Heart right ventricle (tissue), 16 donors: ENCODE measurements around the gene EDNRA. TPM values are rescaled to one million over a fixed set of nuclear protein-coding genes. Genes with fewer than 3 reads are reported as not detected.
A peak's percentile ranks its signal among the peaks of the same experiment; 100 is the strongest.

ENCODE experiments used
- ATAC-seq, 8 donors: fragments of 200-7000 bp; cut with Tn5 transposase; one replicate each; pipeline ENCODE4 v1.9.1; 2020; ENCODE audit warnings: mild to moderate bottlenecking in 8 of 8, moderate library complexity in 8 of 8, moderate number of reproducible peaks in 1 of 8
- DNase-seq, 2 donors: peaks; one replicate each; pipeline ENCODE4 v3.0.0-alpha.2; 2020
- H3K27ac ChIP-seq, 10 donors: fragments of 200-600 bp; sonication (generic) in 2 of 10; one replicate each; pipeline versions ENCODE4 v1.5.0 to v1.8.0; 2020 to 2022; ENCODE audit warnings: mild to moderate bottlenecking in 3 of 10
- H3K27me3 ChIP-seq, 7 donors: fragments of 200-600 bp; one replicate each; pipeline ENCODE4 v1.8.0; 2021 to 2022; ENCODE audit warnings: mild to moderate bottlenecking in 2 of 7
- H3K36me3 ChIP-seq, 9 donors: fragments of 200-600 bp; sonication (generic) in 1 of 9; one replicate each; pipeline versions ENCODE4 v1.5.0 to v1.8.0; 2020 to 2022; ENCODE audit warnings: mild to moderate bottlenecking in 2 of 9
- H3K4me1 ChIP-seq, 9 donors: fragments of 200-600 bp; sonication (generic) in 1 of 9; one replicate each; pipeline versions ENCODE4 v1.5.0 to v1.8.0; 2020 to 2022; ENCODE audit warnings: mild to moderate bottlenecking in 4 of 9
- H3K4me3 ChIP-seq, 10 donors: fragments of 200-600 bp; sonication (generic) in 2 of 10; one replicate each; pipeline versions ENCODE4 v1.5.0 to v1.8.0; 2020 to 2022; ENCODE audit warnings: mild to moderate bottlenecking in 7 of 10, moderate library complexity in 2 of 10
- H3K9me3 ChIP-seq, 11 donors: fragments of 200-600 bp in 10 of 11; sonication (generic) in 2 of 11; one replicate each; pipeline versions ENCODE4 v1.5.0 to v1.8.0; 2013 to 2022; ENCODE audit warnings: mild to moderate bottlenecking in 2 of 11, control low read depth in 1 of 11, moderate library complexity in 1 of 11
- WGBS, 2 donors: extraction: QIAGEN DNeasy Blood & Tissue Kit; methylation state at CpG; one replicate each; pipeline ENCODE4 v1.1.7; 2013; ENCODE audit warnings: inconsistent platforms in 1 of 2; 5-methylcytosine and 5-hydroxymethylcytosine counted together
- intact Hi-C, 10 donors: fragments of 100-400 bp; cut with DNase I; formaldehyde crosslinking; loops; one replicate each; pipeline versions ENCODE4 v1.11.1 to v1.14.2; 2022
- polyA plus RNA-seq, 2 donors: library from polyadenylated mRNA; stranded (reverse); fragments of 200-250 nt; gene quantifications; one replicate each; pipeline ENCODE4 v1.2.3, GENCODE V29; 2013
- total RNA-seq, 10 donors: library from RNA; stranded (reverse); fragmentation: NEBNext Ultra II Directional in 3 of 10; extraction: Animal tissue kit (Norgen Biotek cat#: 25700) in 3 of 10; gene quantifications; one replicate each; pipeline versions ENCODE4 v1.2.1 to v1.2.4, GENCODE V29; 2021 to 2023
- TF ChIP-seq, protein P1 (sequence below), 9 donors: fragments of 200-600 bp; sonication (generic) in 2 of 9; IDR thresholded peaks; one replicate each; pipeline versions ENCODE4 v1.5.0 to v1.8.0; 2021 to 2022; ENCODE audit warnings: antibody characterized with exemption in 9 of 9, mild to moderate bottlenecking in 5 of 9, moderate library complexity in 1 of 9
- donor health status: Arrhythmogenic right ventricular cardiomyopathy.
- donor health status: ischemic (EF 13 %, LVEDD 7.1; RV severe dilation, severe dysfunction).
- donor health status: healthy with polysubstance abuse.
- donor health status: DM: no; HTN: yes; CAD: no.
- donor health status: DM: no; HTN: no; CAD: no.
- donor health status: ischemic (EF 25% LVEDD 6.9; RV normal size, moderate dysfunction).
- donor health status: ischemic (EF 25% LVEDD 5.7; RV mildly dilated, moderate dysfunction).
- donor health status: healthy.
- donor health status: DM: yes; HTN: yes; CAD: no.
- donor health status: Ischemic cardiomyopathy.
- donor health status: ischemic (EF 35%, LVEDD 5.7; RV mildly dilated, moderate dysfunction).
- donor health status: nonischemic (EF 11% LVEDD 7.7; RV severe dilation, severe dysfunction).
- donor health status: DM: yes; HTN: yes; CAD: no.
- donor health status: PGD.
- donor health status: ischemic (EF 29% LVEDD 5.4; RV normal size, mild dysfunction).
- donor health status: nonischemic (EF 23%, LVEDD 6.1; RV moderate dilation, normal function).

Gene EDNRA
- total and polyA plus RNA-seq, 12 donors = 4.4 to 27.4 (median 11.1) TPM

DNA sequence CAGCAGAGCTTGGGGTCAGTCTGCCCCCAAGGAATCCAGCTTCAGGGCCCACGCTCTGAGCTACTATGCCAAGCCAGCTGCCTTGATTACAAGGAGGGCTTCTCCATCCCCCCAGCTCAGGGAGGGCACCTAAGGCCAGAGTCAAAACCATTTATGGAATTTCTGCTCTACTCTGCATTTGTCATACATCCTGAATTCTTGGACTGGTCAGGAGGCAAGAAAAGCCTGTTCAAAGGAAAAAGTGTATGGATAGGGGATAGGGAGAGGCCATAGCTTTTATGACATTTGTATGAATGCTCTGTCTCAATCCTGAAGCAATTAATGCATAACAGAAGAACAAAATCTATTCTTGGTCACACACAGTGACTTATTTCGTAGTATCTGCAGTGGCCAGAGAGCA, 32.2 kb downstream of the EDNRA start:
- WGBS, 2 donors = 73 to 82% methylated on average over 2 of the region's 2 CpGs
- H3K27me3 ChIP-seq = no peaks in the 10 kb centered on the region
- intact Hi-C loops = loop anchor here in 1 of 10 donors (5.0 kb wide), 1 partner anchor 74 kb away; no protein-coding TSS in a partner anchor
- no peaks in the 10 kb centered on the region for H3K36me3 ChIP-seq
- H3K9me3 ChIP-seq = no peaks in the 10 kb centered on the region
- H3K4me1 ChIP-seq = peaks cover 0 to 66% (median 5%) of the 10 kb centered on the region in 9 donors
- TF ChIP-seq, protein P1, sequence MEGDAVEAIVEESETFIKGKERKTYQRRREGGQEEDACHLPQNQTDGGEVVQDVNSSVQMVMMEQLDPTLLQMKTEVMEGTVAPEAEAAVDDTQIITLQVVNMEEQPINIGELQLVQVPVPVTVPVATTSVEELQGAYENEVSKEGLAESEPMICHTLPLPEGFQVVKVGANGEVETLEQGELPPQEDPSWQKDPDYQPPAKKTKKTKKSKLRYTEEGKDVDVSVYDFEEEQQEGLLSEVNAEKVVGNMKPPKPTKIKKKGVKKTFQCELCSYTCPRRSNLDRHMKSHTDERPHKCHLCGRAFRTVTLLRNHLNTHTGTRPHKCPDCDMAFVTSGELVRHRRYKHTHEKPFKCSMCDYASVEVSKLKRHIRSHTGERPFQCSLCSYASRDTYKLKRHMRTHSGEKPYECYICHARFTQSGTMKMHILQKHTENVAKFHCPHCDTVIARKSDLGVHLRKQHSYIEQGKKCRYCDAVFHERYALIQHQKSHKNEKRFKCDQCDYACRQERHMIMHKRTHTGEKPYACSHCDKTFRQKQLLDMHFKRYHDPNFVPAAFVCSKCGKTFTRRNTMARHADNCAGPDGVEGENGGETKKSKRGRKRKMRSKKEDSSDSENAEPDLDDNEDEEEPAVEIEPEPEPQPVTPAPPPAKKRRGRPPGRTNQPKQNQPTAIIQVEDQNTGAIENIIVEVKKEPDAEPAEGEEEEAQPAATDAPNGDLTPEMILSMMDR (IDR thresholded peaks at IDR 0.05) = no peak
- DNase-seq (no peak), ATAC-seq (no peak)
- H3K4me3 ChIP-seq = no peak overlapping the region
- no peak overlapping the region for H3K27ac ChIP-seq

DNA sequence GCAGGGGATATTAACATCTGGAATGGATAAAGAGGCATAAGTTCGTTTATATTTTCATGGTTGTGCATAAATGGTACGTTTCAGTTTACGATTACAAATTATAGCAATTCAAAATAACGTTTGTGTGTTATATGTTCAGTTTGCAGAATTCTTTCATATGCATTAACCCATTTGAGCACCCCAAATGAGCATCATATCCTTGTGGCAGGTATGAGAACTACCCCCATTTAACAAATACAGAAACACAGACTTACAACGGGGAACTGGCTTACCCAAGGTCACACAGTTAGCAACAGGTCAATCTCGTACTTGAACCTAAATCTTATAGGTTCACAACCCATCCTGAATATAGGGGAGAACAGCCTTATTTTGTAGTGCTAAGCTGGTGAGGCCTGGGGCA, 33.1 kb downstream of the EDNRA start:
- H3K36me3 ChIP-seq = no peaks in the 10 kb centered on the region
- intact Hi-C loops = loop anchor here in 1 of 10 donors (5.0 kb wide), 1 partner anchor 73 kb away; no protein-coding TSS in a partner anchor
- H3K9me3 ChIP-seq = no peaks in the 10 kb centered on the region
- TF ChIP-seq, protein P1 (IDR thresholded peaks at IDR 0.05) = no peak
- no peak for ATAC-seq
- 82 to 86% methylated on average over 6 of the region's 6 CpGs for WGBS, 2 donors
- no peak for DNase-seq
- no peak overlapping the region for H3K27ac ChIP-seq
- no peak overlapping the region for H3K4me3 ChIP-seq
- H3K27me3 ChIP-seq = no peaks in the 10 kb centered on the region
- H3K4me1 ChIP-seq = peaks cover 0 to 66% (median 5%) of the 10 kb centered on the region in 9 donors

DNA sequence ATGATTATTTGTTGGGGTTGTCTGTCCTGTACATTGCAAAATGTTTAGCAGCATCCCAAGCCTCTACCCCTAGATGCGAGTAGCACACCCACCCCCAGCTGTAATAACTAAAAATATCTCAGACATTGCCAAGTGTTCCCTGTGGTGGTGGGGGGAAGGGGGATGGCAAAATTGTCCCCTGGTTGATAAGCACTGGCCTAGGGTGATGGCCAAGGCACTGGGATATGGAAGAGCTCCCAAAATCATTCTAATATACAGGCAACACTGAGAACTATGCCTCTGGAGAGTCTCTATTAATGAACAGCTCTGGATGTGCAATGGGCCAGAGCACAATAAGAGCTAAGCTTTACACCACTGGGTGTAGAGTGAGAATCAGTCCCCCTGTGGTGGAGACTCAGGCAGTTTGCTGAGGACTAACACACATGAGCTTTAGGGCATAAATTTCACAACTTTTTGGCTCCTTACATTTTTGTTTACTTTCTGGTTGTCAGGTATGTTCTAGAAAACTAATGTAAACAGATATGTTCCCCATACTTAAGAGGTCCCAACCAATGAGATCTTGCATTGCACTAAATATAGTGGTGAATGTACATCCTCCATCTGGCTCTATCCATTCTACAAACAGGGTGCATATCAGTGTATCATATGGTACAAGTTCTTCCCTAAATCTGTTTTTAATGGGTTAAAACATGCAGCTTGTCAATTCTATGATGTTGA, 34.5 kb downstream of the EDNRA start:
- Histone ChIP-seq H3K36me3 (peaks cover 0 to 5% (median 0%) of the 10 kb centered on the region in 9 donors), H3K9me3 (no peaks in the 10 kb centered on the region), H3K4me1 (peaks cover 0 to 57% (median 5%) of the 10 kb centered on the region in 9 donors), H3K4me3 (no peak overlapping the region), H3K27ac (no peak overlapping the region), H3K27me3 (no peaks in the 10 kb centered on the region)
- DNase-seq = peak in 1 of 2 donors; percentile 26
- intact Hi-C loops = loop anchor here in 3 of 10 donors (5.0 kb wide), 2 partner anchors 33 to 352 kb away; partner anchors contain the start of gene EDNRA (in 1 of the 3)
- ATAC-seq = peak in 7 of 8 donors; percentile 10 to 76 (median 61)
- 30 to 62% methylated on average over 1 of the region's 1 CpG for WGBS, 2 donors
- TF ChIP-seq, protein P1 (IDR thresholded peaks at IDR 0.05) = no peak

- Histone ChIP-seq H3K36me3 (peaks cover 0 to 11% (median 0%) of the 10 kb centered on the region in 9 donors), H3K27me3 (no peaks in the 10 kb centered on the region), H3K4me1 (peaks cover 0 to 50% (median 0%) of the 10 kb centered on the region in 9 donors), H3K4me3 (no peak overlapping the region), H3K9me3 (no peaks in the 10 kb centered on the region), H3K27ac (no peak overlapping the region)
- no peak for DNase-seq
- TF ChIP-seq, protein P1 (IDR thresholded peaks at IDR 0.05) = no peak
- WGBS, 2 donors = 55 to 64% methylated on average over 1 of the region's 1 CpG
- ATAC-seq = no peak
- intact Hi-C loops = loop anchor here in 3 of 10 donors (5.0 kb wide), 2 partner anchors 34 to 351 kb away; partner anchors contain the start of gene EDNRA (in 1 of the 3)
These were observed 35.2 kb downstream of the EDNRA start for GRCh38 chr4:147516133-147516532.
